GM18511 (cell line): Measurements from ENCODE around the gene RAPGEF4.
"Not testable (repeated sequence)": the region's sequence is repeated elsewhere in the genome, so short reads cannot be mapped to it uniquely, and the experiment has no call there.

Experiments
- ATAC-seq: cut with Tn5 transposase; IDR thresholded peaks from one replicate; pipeline ENCODE4 v1.9.1; 2021; ENCODE audit warnings: mild to moderate bottlenecking, moderate library complexity; ENCODE audit not compliant: unreplicated experiment

The RAPGEF4 gene

DNA sequence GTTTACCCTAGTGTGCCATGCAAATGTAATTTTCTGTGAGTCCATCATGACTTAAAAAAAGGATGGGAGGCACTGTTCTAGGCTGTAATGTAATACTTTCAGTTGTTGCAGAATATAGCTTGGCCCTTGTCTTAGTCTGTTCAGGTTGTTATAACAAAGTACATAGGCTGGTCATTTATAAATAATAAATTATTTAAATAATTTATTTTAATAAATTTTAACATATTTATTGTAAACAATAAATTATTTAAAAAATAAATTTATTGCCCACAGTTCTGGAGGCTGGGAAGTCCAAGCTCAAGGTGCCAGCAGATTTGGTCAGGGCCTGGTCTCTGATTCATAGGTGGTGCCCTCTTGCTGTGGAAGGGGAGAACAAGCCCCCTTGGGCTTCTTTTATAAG lies 35.2 kb downstream of the RAPGEF4 start:
- ATAC-seq, result no peak

DNA sequence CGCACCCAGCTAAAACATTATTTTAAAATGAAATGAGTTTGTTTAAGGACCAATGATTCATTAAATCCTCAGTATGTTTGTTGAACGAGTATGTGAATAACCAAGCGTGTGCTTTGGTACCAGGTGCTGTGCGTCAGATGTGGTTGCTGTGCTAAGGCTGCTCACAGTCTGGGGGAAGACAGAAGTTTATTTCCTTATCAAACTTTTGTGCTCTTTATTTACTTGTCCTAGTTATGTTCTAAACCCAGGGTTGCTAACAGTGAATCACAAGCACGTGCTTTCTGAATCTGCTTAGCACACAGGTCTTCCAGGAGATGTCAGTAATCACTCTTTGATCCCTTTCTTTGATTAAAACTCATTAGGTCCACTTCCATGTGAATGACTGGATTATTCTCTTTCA lies 37.0 kb downstream of the RAPGEF4 start:
- ATAC-seq, result no peak

DNA sequence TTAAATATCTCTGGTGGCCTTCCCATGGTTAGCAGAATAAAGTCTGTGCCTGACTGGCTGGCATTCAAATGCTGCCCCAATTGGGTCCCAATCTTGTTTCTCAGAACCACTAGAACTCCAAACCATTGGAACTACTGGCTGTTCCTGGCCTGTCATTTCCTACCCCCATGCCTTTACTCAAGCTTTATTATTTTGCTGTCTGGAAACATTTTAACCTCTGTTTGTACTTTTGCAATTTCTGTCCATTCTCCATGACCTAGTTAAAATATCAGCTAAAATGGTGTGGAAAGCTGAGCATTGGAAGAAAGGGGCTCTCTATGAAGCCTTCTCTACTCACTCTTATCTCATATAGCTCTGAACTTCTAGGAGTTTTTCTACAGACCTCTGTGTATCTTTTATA lies 38.7 kb downstream of the RAPGEF4 start:
- ATAC-seq, result no peak

DNA sequence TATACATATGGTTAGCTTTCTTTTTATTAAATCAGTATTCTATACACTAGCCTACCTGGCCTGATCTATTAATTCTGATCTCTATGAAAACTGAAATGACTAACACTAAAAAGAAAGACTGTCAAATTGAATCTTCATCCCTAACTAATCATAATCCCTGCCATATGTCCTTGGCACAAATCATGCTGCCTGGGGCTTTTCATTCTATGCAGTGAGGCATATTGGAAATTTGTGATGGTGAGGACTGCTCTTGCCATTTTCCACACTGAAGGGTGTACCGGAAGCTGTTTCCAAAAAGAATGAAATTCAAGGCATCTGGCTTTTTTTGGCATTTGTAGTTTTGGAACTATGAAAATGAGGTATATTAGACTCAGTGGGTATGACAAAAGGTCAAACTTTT lies 39.7 kb downstream of the RAPGEF4 start:
- no peak for ATAC-seq

DNA sequence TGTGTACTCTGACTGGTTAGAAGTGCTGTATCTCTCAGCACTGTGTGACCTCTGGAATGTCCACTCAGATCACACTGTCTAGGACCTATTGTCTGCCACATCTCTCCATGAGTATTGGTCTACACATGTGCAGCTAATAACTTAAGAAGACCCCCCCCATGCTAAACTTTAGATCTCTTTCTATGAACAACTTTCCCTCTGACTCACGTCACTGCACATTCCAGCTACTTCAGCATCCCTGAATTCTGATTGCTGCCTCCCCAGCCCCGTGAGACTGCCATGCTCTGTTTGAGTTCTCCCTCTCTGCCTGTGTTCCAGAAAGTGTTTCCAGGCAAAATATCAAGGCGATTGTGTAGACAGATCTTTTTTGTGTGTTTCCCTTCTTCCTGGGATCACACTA lies 41.8 kb downstream of the RAPGEF4 start:
- ATAC-seq, result no peak

DNA sequence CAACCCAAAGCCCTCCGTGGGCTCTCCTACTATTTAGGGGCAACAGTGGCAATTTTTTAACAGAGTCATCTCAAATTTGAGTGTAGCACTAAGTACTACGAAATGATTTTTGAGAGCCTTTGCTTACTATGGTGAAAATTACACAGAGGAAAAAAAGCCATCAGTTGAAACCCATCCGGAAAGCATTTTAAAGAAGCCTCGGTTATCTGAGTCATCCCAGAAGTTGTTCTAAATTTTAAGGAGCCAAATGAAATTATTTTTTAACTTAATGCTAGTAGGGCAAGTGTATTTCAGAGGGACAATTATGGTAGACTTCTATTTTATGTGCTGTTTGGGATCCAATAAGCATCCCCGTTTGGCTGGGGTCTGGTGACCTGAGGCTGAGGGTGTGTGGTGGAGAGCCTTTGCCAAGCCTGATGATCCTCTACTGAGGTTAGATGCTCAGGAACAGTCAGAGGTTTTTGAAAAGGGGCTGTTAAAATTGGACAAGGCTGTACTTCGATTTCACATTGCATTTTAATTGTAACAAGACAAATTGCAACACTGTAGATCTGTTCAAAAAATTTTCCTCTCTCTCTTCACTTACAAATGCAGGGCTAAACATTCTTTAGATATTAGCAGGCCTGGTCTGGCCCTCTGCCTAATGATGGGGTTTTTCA lies 47.0 kb downstream of the RAPGEF4 start:
- ATAC-seq, result no peak

DNA sequence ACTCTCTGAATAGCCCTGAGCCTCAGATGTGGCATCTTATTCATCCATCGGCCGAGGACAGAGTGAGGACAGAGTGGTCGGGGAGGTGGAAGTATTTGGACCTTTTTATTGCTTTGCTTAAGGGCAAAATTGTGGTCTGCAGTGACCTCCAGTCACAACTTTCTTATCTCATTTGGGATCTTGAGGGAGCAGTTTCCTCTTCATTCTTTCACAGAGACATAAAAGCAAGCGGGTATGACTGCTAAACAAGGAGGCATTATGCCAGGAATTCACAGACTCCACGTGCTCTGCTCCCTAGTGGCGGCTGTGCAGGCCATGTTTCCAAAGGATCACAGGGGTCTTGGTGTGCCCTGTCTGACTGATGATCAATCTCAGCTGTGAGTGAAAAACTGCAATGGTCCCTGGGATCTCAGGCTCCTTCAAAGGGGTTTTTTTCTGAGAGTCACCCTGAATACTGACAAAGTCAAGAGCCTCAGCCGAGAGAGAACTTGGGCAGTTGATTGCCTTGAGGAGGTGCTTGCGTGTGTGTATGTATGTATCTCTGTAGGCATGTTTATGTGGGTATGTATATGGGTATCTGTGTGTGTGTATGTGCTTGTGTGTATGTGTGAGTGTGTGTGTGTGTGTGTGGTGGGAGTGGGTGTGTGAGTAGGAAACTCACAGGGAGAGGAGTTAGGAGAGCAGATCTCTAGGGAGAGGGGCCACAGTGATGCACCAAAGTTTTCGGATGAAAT lies 47.7 kb downstream of the RAPGEF4 start:
- no peak for ATAC-seq

DNA sequence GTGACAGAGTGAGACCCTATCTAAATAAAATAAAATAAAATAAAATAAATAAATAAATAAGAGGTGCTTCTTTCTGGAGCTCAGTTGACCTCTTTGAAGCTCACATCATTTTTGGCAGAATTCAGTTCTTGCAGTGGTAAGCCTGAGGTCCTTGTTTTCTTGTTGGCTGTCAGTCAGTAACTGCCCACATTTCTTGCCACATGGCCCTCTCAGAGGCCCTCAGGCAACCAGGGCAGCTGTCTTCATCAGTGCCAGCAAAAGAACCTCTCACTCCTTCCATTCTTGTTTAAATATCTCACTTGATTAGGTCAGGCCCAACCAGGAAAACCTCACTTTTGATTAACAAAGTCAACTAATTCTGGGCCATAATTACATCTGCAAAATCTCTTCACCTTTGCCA lies 53.2 kb downstream of the RAPGEF4 start:
- ATAC-seq, result no peak

DNA sequence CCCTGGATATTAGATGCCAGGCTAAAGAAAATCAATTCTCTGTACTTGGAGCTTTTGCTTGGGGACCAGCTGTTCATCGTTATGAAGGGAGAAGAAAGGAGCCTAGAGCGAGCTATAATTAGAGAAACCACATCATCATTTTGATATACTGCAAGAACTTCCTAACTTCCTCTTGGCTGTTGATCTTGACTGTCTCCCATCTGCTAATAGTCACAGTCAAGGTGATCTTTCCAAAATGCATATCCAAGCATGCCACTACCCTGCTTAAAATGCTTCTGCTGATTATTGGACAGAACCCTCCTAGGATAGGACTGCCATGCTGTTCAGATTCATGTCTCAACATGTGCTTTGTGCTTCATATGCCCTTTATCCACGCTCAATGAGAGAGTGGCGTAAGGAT lies 54.8 kb downstream of the RAPGEF4 start:
- ATAC-seq, result no peak

DNA sequence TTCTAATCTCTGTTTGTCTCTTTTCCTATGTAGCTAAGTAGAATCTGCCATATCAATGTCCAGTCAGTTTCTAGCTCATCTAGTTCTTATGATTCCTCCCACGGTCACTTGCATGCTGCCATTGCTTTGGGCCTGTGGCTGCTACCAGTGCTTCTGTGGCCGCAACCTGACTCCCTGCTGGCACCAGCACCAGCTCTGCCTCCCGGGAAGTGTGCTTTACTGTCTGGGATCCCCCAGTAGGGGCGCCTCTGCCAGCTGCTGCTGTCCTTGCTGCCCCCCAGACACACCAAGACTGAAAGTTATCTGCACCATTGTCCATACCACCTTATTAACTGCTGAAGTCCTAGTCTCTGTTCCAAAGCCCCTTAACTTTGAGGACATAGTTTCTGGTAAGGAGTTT lies 56.3 kb downstream of the RAPGEF4 start:
- ATAC-seq, result no peak

DNA sequence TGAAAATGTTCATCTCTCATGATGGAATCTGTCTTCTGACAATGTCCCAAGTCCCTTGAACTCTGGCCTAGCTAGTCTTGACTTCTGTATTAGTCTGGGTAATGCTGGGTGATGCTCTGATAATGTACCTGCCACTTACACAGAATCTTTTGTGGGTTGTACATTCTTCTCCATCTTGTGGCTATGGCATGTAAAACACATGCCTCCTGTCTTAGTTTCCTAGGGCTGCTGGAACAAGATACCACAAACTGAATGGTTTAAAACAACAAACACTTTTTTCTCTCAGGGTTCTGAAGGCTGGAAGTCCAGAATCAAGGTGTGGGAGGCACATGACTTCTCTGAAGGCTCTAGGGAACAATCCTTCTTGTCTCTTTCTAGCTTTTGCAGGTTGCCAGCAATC lies 57.1 kb downstream of the RAPGEF4 start:
- no peak for ATAC-seq

DNA sequence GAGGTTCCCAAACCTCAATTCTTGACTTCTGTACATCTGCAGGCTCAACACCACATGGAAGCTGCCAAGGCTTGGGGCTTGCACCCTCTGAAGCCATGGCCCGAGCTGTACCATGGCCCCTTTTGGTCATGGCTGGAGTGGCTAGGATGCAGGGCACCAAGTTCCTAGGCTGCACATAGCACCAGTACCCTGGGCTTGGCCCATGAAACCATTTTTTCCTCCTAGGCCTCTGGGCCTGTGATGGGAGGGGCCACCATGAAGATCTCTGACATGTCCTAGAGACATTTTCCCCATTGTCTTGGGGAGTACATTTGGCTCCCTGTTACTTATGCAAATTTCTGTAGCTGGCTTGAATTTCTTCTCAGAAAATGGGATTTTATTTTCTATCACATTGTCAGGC lies 67.7 kb downstream of the RAPGEF4 start:
- not testable (repeated sequence) for ATAC-seq

DNA sequence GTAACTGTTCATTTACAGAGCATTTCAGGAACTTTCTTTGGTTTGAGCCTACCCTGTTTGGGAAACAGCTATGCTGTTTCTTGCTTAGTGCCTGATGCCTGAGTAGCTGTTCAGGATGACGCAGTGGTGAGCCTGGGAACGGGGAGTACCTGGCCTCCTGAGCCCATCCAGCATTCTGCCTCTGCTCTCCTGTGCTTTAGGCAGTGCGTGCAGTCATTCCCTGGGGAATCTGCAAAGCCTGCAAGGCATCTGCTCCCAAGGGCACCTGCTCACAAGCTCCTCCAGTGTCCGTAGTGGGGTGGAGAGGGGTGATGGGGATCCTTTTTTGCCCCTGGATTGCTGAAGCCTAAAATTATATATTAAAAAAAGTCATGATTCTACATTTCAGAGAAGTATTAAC lies 68.8 kb downstream of the RAPGEF4 start:
- no peak for ATAC-seq

DNA sequence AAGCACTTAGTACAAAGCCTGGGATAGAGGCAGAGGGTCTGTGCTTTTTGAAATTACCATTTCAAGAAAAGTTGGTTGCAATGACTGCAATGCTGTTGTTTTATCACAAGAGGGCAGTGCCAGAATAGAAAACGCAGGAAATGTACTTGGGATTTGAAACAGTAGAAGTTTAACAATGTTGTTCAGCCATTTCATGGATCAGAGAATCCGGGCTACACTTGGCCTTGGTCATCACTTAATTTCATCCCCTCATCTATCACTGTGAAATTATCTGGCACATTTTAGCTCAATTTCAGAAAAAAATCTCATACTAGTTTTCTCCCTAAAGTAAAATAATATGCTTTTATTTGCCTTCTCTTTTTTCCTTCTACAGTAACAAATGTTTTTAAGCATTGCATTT lies 70.8 kb downstream of the RAPGEF4 start:
- no peak for ATAC-seq

DNA sequence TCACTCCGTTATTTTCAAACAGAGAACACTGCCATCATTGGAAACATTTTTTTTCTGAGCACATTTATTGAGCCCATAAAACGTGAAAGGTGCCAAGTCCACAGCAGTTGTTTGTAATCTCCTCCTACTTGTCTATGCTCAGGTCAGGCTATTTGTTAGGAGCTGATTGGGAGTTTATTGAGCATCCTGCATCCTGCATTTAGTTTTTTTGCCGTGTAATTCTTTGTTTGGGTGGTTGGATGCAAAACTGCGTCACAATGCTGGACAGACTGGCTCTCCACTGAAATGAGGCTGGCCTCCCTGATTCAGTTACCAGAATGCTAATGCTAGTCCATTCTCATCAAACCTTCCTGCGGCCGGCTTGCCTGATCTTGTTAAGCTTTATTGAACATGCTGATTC lies 71.4 kb downstream of the RAPGEF4 start:
- ATAC-seq, result no peak

DNA sequence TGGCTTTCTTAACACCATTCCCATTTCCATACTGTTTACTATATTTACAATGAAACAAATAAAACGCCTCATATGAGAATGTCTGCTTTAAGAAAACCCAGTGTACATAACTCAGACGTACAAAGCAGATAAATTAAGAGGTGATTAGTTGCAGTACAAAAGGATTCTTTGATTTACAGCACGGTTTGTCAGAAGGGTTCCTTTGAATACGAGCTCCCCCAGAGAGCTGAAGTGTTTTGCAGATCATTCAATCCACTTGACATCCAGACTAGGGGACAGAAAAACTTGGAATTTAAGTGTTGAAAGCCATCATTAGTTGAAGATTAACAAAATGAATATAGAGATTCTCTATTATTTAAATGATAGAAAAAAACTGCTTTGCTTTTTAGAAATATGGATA lies 72.5 kb downstream of the RAPGEF4 start:
- ATAC-seq, result no peak

DNA sequence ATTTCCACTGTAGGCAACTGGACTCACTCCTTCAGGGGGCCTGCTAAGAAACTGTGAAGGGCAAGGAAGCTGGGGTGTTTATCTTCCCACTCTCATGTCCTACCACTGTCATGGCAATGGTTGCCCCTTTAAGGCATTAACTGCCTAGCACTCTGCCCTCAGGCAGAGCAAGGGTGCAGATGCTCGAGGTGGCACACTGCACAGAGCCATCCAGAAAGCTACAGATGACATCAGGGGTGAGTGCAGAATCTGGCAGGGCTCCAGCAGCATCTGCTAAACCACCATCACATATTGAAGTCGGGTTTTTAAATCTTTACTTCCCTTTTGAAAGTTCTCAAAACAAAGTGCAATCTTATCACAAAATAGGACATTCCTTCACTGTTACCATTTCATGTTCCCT lies 75.4 kb downstream of the RAPGEF4 start:
- no peak for ATAC-seq

DNA sequence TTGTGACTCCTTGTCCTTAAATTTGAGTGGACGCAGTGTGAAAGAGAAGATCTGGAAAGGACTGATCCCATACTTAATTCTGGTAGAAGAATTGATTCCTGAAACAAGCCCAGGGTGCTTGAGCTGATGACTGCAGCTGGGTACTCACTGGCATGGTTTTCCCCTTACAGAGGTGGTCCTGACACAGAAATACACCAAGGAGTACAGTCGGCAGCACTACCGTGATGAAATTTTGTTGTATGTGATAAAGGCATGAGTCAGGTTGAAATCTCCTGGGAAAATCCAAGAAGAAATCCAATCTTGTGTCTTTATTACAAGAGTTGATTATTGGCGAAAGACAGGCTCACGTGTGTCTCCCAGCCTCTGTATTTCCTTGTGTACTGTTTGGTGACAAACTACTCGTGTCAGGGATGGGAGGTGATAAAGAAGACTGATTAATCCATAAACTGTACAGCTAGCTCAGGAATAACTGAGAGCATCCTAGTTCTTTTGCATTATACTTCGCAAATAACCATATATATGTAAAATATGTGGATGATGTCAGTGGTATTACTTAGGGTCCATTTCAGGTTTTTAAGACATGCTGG lies 76.6 kb downstream of the RAPGEF4 start:
- ATAC-seq, result no peak

DNA sequence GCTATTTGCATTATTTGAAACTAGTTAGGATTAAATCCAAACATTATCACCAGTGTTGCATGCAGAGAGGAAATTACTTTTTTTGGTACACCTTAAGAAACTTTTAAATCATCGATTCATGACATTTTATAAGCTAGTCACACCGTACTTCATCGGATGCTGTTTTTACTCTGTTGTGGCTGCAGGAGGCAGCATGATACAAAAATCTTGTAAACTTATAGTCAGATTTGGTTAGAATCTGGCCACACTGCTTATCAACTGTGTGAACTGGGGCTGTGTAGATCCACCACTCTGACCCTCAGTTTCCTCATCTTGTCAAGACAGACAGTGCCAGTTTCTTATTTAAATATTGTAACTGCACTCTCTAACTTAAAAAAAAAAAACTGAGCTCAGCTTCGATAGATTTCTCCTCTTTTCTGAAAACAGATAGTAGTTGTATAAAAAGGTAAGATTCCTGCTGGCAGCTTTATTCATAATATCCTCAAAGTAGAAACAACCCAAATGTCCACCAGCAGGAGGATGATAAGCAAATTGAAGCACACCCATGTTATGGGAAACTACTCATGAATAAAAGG lies 77.8 kb downstream of the RAPGEF4 start:
- no peak for ATAC-seq

DNA sequence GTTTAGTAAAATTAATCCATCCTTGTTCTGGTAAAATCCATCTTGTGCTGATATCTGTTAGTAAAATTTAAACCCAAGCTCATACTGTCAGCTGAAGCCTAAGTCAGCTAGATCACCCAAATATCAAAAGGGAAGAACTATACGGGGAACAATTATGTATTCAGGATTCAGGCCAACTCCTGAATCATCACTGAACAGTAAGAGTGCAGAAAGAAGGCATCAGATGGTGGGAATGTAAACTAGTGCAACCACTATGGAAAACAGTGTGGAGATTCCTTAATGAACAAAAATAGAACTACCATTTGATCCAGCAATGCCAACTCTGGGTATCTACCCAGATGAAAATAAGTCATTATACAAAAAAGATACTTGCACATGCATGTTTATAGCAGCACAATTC lies 81.8 kb downstream of the RAPGEF4 start:
- ATAC-seq, result no peak

DNA sequence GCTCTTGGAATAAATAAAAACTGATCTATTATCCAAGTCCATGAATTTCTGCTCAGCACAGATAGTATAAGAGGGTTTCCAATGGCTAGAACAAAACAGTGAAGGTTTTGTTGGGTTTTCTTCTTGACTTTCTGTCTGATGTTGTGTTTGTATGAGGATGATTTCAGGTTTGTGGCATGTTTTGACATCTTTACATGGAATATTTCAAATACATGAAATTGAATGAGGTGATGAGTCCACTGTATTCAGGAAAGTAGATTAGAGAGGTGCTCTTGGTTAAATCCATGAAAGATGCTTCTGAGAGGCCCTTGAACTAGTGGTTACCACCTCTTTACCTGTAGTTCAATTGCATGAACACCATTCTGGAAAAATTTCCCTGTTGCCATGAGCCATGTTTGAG lies 84.3 kb downstream of the RAPGEF4 start:
- ATAC-seq, result no peak
